OCI-LY3 (cell line): ENCODE results near the gene PHACTR3.

Experiments
- H2AFZ ChIP-seq: fragments of 200-600, 300-600 bp; shearing (Covaris generic); 2 replicates; pipeline ENCODE4 v1.6.0; 2014; ENCODE audit warnings: antibody characterized with exemption, low read depth, low read length
- H3K27ac ChIP-seq: fragments of 200-600, 300-600 bp; sonication (generic); 2 replicates; pipeline ENCODE4 v1.5.1; 2014; ENCODE audit warnings: mild to moderate bottlenecking, low read length, moderate library complexity, mixed read lengths
- H3K27me3 ChIP-seq: fragments of 200-600, 300-600 bp; sonication (generic); 2 replicates; pipeline ENCODE4 v1.6.1; 2014; ENCODE audit warnings: low read depth, low read length, mixed read lengths
- H3K36me3 ChIP-seq: fragments of 200-600, 300-600 bp; sonication (generic); replicated peaks from 2 replicates; pipeline ENCODE3; 2014; ENCODE audit warnings: low read depth, low read length, mixed read lengths
- H3K4me1 ChIP-seq: fragments of 300-600, 200-600 bp; sonication (generic); 2 replicates; pipeline ENCODE4 v1.6.1; 2014; ENCODE audit warnings: low read length, mixed read lengths
- H3K4me2 ChIP-seq: fragments of 200-600, 300-600 bp; sonication (generic); 2 replicates; pipeline ENCODE4 v1.6.1; 2014; ENCODE audit warnings: low read length, mixed read lengths
- H3K4me3 ChIP-seq: fragments of 300-600, 200-600 bp; sonication (generic); 2 replicates; pipeline ENCODE4 v1.5.1; 2014; ENCODE audit warnings: antibody characterized with exemption, mild to moderate bottlenecking, low read length, moderate library complexity
- H3K79me2 ChIP-seq: fragments of 300-600, 200-600 bp; shearing (Covaris generic); 2 replicates; pipeline ENCODE4 v1.6.1; 2014; ENCODE audit warnings: mild to moderate bottlenecking, low read length, mixed read lengths
- H3K9ac ChIP-seq: fragments of 300-600, 200-600 bp; shearing (Covaris generic); 2 replicates; pipeline ENCODE4 v1.6.0; 2014; ENCODE audit warnings: mild to moderate bottlenecking, low read length, moderate library complexity
- H3K9me3 ChIP-seq: fragments of 200-600, 300-600 bp; shearing (Covaris generic); 2 replicates; pipeline ENCODE4 v1.6.1; 2014; ENCODE audit warnings: low read length, mixed read lengths; ENCODE audit not compliant: insufficient read depth
- H4K20me1 ChIP-seq: fragments of 200-600, 300-600 bp; sonication (generic); 2 replicates; pipeline ENCODE4 v1.6.1; 2016; ENCODE audit warnings: low read length, mixed read lengths; ENCODE audit not compliant: insufficient read depth
- EZH2phosphoT487 ChIP-seq: fragments of 200-600 bp; shearing (Covaris generic); IDR thresholded peaks from 2 replicates; pipeline ENCODE4 v1.6.1; 2018; ENCODE audit warnings: antibody characterized with exemption, mixed run types, low read depth
- TF ChIP-seq, protein P1 (sequence below): fragments of 200-600, 300-600 bp; sonication (generic); IDR thresholded peaks from 2 replicates; pipeline ENCODE4 v1.5.1; 2014; ENCODE audit warnings: antibody characterized with exemption, low read length, low read depth

PHACTR3 gene

GRCh38 chr20:59571551-59572314, 32.6 kb upstream of the PHACTR3 start:
- H3K27me3 ChIP-seq = 0 out of 2 replicates have a peak, but pooled peaks cover 10% of the 10 kb centered on the region
- H3K9ac ChIP-seq = no peak overlapping the region
- H3K79me2 ChIP-seq = no peaks in the 10 kb centered on the region
- no peaks in the 10 kb centered on the region for H4K20me1 ChIP-seq
- no peak overlapping the region for H3K27ac ChIP-seq
- H3K9me3 ChIP-seq = no peaks in the 10 kb centered on the region
- no peaks in the 10 kb centered on the region for H3K36me3 ChIP-seq
- H2AFZ ChIP-seq = peak overlapping the region; percentile 72
- H3K4me2 ChIP-seq = peak overlapping the region; percentile 42
- TF ChIP-seq, protein P1, sequence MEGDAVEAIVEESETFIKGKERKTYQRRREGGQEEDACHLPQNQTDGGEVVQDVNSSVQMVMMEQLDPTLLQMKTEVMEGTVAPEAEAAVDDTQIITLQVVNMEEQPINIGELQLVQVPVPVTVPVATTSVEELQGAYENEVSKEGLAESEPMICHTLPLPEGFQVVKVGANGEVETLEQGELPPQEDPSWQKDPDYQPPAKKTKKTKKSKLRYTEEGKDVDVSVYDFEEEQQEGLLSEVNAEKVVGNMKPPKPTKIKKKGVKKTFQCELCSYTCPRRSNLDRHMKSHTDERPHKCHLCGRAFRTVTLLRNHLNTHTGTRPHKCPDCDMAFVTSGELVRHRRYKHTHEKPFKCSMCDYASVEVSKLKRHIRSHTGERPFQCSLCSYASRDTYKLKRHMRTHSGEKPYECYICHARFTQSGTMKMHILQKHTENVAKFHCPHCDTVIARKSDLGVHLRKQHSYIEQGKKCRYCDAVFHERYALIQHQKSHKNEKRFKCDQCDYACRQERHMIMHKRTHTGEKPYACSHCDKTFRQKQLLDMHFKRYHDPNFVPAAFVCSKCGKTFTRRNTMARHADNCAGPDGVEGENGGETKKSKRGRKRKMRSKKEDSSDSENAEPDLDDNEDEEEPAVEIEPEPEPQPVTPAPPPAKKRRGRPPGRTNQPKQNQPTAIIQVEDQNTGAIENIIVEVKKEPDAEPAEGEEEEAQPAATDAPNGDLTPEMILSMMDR = peak; percentile 98
- TF ChIP-seq EZH2phosphoT487 = no peak
- peak overlapping the region; percentile 34; the same call in 1 of the 2 replicates for H3K4me3 ChIP-seq
- no peaks in the 10 kb centered on the region for H3K4me1 ChIP-seq

DNA sequence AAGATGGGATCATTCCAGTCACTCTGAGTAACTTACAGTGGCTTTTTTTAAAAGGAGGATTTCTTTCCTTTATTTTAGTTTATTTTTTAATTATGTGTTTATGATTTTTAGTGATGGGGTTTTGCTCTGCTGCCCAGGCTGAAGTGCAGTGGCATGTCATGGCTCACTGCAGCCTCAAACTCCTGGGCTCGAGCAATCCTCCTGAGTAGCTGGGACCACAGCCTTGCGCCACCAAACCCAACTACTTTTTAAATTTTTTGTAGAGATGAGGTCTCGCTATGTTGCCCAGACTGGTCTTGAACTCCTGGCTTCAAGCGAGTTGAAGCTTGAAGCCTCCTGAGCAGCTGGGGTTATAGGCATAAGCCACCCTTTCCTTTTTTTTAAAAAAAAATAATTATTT, 31.8 kb upstream of the PHACTR3 start:
- no peak overlapping the region for H2AFZ ChIP-seq
- H3K27ac ChIP-seq = no peak overlapping the region
- H3K4me3 ChIP-seq = no peak overlapping the region
- no peak overlapping the region for H3K4me2 ChIP-seq
- no peaks in the 10 kb centered on the region for H3K79me2 ChIP-seq
- H3K9ac ChIP-seq = no peak overlapping the region
- 0 out of 2 replicates have a peak, but pooled peaks cover 10% of the 10 kb centered on the region for H3K27me3 ChIP-seq
- no peaks in the 10 kb centered on the region for H3K9me3 ChIP-seq
- no peaks in the 10 kb centered on the region for H3K4me1 ChIP-seq
- no peaks in the 10 kb centered on the region for H4K20me1 ChIP-seq
- TF ChIP-seq, protein P1 = no peak
- no peak for TF ChIP-seq EZH2phosphoT487
- no peaks in the 10 kb centered on the region for H3K36me3 ChIP-seq

DNA sequence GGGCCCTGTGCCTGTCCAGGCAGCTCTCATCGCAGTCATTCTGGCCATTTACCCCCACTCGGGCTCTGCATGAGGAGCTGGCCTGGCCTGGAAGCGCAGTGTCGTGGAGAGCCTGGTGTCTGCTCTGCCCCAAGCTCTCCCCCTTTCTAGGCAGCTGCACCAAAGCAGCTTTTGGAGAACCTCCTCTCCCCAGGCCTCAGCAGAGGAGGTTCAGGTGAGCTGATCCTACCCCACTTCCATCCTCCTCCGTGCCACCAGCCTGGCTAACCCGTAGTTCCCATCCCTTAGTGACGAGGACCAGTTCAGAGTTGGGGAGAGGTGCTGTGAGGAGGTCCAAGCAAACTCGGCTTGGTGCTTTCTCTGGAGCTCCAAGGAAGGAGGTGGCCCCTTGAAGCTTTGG, 30.5 kb upstream of the PHACTR3 start:
- no peak for TF ChIP-seq EZH2phosphoT487
- TF ChIP-seq, protein P1 = no peak
- no peak overlapping the region for H3K4me2 ChIP-seq
- H3K36me3 ChIP-seq = no peaks in the 10 kb centered on the region
- H3K4me1 ChIP-seq = no peaks in the 10 kb centered on the region
- peaks cover 14% of the 10 kb centered on the region for H3K27me3 ChIP-seq
- H3K9me3 ChIP-seq = no peaks in the 10 kb centered on the region
- no peaks in the 10 kb centered on the region for H3K79me2 ChIP-seq
- H2AFZ ChIP-seq = no peak overlapping the region
- no peaks in the 10 kb centered on the region for H4K20me1 ChIP-seq
- H3K4me3 ChIP-seq = no peak overlapping the region
- no peak overlapping the region for H3K9ac ChIP-seq
- H3K27ac ChIP-seq = no peak overlapping the region

DNA sequence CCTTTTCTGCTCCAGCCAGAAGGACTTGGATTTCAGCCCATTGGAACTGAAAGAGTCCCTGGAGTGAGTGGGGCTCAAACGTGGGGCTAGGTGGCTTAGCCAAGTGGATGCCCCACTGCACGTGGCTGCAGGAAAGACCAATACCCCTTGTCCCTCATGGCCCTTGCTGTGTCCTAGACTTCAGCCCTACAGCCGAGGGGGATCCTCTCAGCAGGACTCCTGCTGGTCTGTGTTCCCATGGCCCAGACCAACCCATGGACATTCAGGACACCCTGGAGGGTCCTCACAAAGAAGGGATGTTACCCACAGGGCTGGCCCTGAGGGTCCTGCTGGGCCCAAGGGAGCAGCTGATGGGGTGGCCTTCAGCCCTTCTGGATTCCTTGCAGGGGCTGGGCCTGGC, 30.0 kb upstream of the PHACTR3 start:
- no peak for TF ChIP-seq EZH2phosphoT487
- TF ChIP-seq, protein P1 = no peak
- Histone ChIP-seq H3K27me3 (peaks cover 15% of the 10 kb centered on the region), H4K20me1 (no peaks in the 10 kb centered on the region), H3K4me2 (no peak overlapping the region), H3K9ac (no peak overlapping the region), H3K27ac (no peak overlapping the region), H3K4me3 (no peak overlapping the region), H3K79me2 (no peaks in the 10 kb centered on the region), H3K4me1 (no peaks in the 10 kb centered on the region), H2AFZ (no peak overlapping the region), H3K36me3 (no peaks in the 10 kb centered on the region), H3K9me3 (no peaks in the 10 kb centered on the region)
